ENCODE data around the gene ZSWIM9. TPM values are rescaled to one million over a fixed set of nuclear protein-coding genes. Genes with fewer than 3 reads are reported as not detected.
A peak's percentile ranks its signal among the peaks of the same experiment; 100 is the strongest.

Gene ZSWIM9
- total RNA-seq, 2 donors from 2014 or later, result 6.2 to 9.7 TPM

DNA sequence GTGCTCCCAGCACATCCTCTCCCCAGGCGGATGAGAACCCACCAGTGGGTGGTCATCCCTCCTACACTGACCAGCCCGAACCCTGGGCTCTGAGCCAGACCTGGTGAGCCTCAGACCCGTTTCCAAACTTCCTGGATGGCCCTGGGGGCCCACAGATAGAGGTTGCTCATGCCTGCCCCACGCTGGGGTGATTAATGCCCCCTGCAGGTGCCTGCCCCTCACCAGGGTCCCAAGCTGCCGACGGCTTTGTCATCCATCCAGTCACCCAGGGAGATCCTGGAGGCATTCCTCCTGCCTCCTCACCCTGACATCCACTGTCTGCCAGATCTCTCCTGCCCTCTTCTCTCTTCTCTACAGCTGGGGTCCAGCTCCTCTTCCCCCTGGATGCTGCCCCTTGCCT is 31.4 kb upstream of the ZSWIM9 start:
- Histone ChIP-seq H3K36me3 (no peaks in the 10 kb centered on the region), H3K27ac (no peak overlapping the region), H3K4me1 (no peaks in the 10 kb centered on the region), H3K4me3 (no peak overlapping the region), H3K9me3 (no peaks in the 10 kb centered on the region), H3K9ac (ENCODE audit: low read depth in 2 of 2, low read length in 2 of 2) (no peak overlapping the region), H3K27me3 (no peaks in the 10 kb centered on the region)
- no peak for DNase-seq
- TF ChIP-seq, protein P1, sequence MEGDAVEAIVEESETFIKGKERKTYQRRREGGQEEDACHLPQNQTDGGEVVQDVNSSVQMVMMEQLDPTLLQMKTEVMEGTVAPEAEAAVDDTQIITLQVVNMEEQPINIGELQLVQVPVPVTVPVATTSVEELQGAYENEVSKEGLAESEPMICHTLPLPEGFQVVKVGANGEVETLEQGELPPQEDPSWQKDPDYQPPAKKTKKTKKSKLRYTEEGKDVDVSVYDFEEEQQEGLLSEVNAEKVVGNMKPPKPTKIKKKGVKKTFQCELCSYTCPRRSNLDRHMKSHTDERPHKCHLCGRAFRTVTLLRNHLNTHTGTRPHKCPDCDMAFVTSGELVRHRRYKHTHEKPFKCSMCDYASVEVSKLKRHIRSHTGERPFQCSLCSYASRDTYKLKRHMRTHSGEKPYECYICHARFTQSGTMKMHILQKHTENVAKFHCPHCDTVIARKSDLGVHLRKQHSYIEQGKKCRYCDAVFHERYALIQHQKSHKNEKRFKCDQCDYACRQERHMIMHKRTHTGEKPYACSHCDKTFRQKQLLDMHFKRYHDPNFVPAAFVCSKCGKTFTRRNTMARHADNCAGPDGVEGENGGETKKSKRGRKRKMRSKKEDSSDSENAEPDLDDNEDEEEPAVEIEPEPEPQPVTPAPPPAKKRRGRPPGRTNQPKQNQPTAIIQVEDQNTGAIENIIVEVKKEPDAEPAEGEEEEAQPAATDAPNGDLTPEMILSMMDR (IDR thresholded peaks at IDR 0.05), result no peak
- intact Hi-C loops (cut with DNase I), result no loop called here

DNA sequence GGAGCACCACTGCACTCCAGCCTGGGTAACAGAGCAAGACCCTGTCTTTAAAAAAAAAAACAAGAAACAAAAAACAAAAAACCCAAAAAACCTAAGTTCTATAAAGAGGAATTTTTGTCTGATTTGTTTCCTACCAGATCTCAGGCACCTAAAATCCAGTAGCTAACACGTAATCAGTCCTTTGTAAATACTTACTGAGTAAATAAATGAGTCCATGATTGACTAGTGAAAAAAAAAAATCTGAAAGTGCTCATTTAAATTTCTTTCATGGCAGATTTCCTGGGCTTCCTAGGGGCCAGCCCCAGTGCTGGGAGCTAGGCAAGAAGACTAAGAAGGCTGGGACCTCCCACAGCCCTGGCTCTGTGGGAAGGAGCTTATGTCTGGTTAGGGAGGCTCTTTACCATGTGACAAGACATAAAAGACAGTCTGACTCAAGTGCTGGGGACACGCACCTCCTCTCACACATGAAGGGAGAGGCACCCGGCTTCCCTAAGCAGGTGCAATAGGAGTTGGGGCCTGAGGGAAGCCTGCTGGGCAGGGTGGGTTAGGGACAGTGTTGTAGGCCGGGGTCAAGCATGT is 22.8 kb upstream of the ZSWIM9 start:
- intact Hi-C loops (cut with DNase I), result loop anchor here (2.0 kb wide), 1 partner anchor 41 kb away; no protein-coding TSS in a partner anchor
- no peak overlapping the region for H3K9ac ChIP-seq (ENCODE audit: low read depth in 2 of 2, low read length in 2 of 2)

DNA sequence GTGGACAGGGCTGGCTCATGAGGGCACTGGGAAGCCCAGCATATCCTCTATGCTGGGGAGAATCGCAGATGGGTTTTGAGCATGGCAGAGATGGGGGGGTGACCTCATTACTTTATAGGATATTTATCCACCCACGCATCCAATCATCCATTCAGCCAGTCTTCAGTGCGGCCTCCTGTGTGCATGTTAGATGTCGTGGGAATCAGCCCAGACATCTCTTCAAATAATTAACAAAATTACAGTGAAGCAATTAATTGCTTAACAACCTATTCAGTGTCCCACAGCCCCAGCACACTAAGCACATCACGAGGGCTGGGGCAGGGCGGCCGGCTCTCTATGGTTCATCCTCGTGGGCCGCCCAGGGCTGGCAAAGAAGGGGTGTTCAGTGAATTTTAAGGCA is 21.9 kb upstream of the ZSWIM9 start:
- Histone ChIP-seq H3K27me3 (no peaks in the 10 kb centered on the region), H3K9me3 (no peaks in the 10 kb centered on the region), H3K36me3 (no peaks in the 10 kb centered on the region), H3K27ac (no peak overlapping the region), H3K4me1 (no peaks in the 10 kb centered on the region), H3K9ac (ENCODE audit: low read depth in 2 of 2, low read length in 2 of 2) (no peak overlapping the region), H3K4me3 (no peak overlapping the region)
- DNase-seq, result no peak
- TF ChIP-seq, protein P1 (IDR thresholded peaks at IDR 0.05), result no peak
- intact Hi-C loops (cut with DNase I), result loop anchor here (2.0 kb wide), 1 partner anchor 42 kb away; no protein-coding TSS in a partner anchor

More for the DNA sequence above, 22.8 kb upstream of the ZSWIM9 start:
- H3K4me1 ChIP-seq, result no peaks in the 10 kb centered on the region
- no peaks in the 10 kb centered on the region for H3K9me3 ChIP-seq
- TF ChIP-seq, protein P1 (IDR thresholded peaks at IDR 0.05), result no peak
- DNase-seq, result no peak
- H3K4me3 ChIP-seq, result no peak overlapping the region
- H3K27ac ChIP-seq, result no peak overlapping the region
- no peaks in the 10 kb centered on the region for H3K27me3 ChIP-seq
- no peaks in the 10 kb centered on the region for H3K36me3 ChIP-seq

DNA sequence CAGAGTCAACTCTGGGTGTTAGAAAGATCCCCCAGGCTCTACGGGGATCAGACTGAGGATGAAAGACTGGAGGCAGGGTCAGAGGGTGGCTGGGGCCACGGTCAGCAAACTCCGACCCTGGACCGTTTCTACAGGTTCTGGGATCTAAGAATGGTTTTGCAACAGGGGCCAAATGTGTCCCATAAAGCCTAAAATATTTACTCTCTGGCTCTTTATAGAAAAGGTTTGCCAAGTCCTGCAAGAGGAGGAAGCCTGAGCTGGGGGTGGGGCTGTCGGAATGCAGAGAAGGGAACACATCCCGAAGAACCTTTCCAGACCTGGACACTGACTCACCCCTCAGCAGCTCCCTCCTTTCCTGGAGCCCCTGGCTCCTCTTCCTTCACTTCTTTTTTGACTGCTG is 21.1 kb upstream of the ZSWIM9 start:
- Histone ChIP-seq H3K9me3 (no peaks in the 10 kb centered on the region), H3K4me3 (no peak overlapping the region), H3K9ac (ENCODE audit: low read depth in 2 of 2, low read length in 2 of 2) (no peak overlapping the region), H3K27me3 (no peaks in the 10 kb centered on the region), H3K36me3 (no peaks in the 10 kb centered on the region), H3K4me1 (no peaks in the 10 kb centered on the region), H3K27ac (no peak overlapping the region)
- TF ChIP-seq, protein P1 (IDR thresholded peaks at IDR 0.05), result no peak
- no peak for DNase-seq
- intact Hi-C loops (cut with DNase I), result loop anchor here (2.0 kb wide), 1 partner anchor 43 kb away; no protein-coding TSS in a partner anchor

DNA sequence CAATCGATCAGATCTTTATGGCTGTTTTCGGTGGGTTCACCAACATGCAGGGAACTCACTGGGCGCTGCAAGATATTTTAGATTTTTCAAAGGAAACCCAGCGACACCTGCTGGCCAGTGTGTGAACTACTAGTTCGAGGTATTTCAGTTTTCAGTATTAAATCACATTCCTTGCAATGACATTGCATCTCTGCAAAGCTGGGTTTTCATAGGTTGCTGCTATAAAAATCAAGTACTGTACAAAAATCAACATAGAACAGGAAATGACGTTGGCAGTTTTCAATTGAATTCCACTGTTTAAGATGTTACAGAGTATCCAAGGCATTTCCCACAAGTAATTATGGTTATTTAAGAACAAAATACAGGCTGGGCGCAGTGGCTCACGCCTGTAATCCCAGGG is 17.9 kb upstream of the ZSWIM9 start:
- TF ChIP-seq, protein P1 (IDR thresholded peaks at IDR 0.05), result peak; percentile 92
- Histone ChIP-seq H3K9me3 (no peaks in the 10 kb centered on the region), H3K36me3 (no peaks in the 10 kb centered on the region), H3K9ac (ENCODE audit: low read depth in 2 of 2, low read length in 2 of 2) (no peak overlapping the region), H3K4me1 (no peaks in the 10 kb centered on the region), H3K27ac (no peak overlapping the region), H3K4me3 (no peak overlapping the region), H3K27me3 (no peaks in the 10 kb centered on the region)
- DNase-seq, result peak; percentile 60
- intact Hi-C loops (cut with DNase I), result no loop called here
